ENCODE measurements around the gene ZC3H18. TPM values are rescaled to one million over a fixed set of nuclear protein-coding genes. Genes with fewer than 3 reads are reported as not detected.

ZC3H18 gene
- total and polyA plus RNA-seq, 2 of the 4 experiments (the other 2 are of a cell fraction): 3.4 to 21.3 TPM

DNA sequence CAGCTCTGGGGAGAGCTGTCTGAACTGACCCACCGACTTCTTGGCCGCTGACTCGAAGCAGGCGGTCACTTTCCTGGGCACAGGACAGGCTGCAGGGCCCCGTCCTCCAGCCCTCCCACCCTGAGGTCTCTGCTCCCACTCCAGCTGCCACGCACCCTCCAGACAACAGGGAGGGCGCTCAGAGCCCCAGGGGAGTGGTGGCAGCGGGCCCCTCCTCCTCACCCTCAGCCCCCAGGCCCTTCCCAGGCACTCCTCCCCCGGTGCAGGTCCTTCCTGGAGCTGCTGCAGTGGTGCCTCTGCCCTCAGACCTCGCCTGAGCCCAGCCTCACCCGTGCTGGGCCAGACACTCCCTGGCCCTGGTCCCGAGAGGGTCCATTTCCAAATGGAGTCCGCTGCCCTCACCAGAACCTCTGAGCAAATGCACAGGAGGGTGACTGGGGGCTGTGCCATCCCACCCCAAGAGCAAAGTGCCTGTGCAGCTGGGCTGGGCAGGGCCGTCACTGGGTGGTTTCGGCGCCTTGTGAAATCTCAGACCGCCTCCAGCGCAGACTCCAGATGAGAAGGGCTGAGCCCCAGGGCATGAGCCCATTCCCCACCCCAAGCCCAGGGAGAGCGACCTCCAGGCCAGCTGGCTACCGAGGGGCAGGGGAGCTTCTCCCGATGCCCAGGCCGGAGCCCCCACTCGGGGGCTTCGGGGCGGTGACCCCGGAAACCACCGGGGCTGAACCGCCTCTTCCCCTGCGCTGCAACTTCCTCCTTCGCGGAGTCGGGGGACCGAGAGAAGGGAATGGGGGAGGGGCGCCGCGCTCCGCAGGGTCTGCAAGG lies 79.9 kb downstream of the ZC3H18 start:
- Histone ChIP-seq H2BK15ac (ENCODE audit: low read depth, low read length) (no peak overlapping the region), H3K23ac (ENCODE audit: low read depth, low read length) (peak overlapping the region; percentile 41), H4K91ac (ENCODE audit: insufficient read depth, low read depth, low read length) (peak overlapping the region; percentile 49; the same call in 1 of the 2 replicates), H3K79me1 (ENCODE audit: low read depth in 1 of 2, low read length in 2 of 2) (peaks cover 0 to 20% of the 10 kb centered on the region in 2 experiments; a peak in 1 of 4 replicates), H4K8ac (ENCODE audit: low read depth in 2 of 2, low read length in 2 of 2) (peak overlapping the region in 1 of 2 experiments; percentile 84; a peak in 1 of 4 replicates), H3K9me1 (ENCODE audit: insufficient read depth, low read length) (no peaks in the 10 kb centered on the region), H3K27ac (ENCODE audit: insufficient read depth, low read length) (peak overlapping the region; percentile 64), H3K4me3 (ENCODE audit: insufficient read depth, low read depth, low read length) (peak overlapping the region; percentile 93), H2AK9ac (replicated peaks; ENCODE audit: low read depth, low read length, poor library complexity) (peak overlapping the region; percentile 97), H3K14ac (replicated peaks; ENCODE audit: low read depth, low read length) (peak overlapping the region; percentile 90; the same call in 1 of the 2 replicates), H2BK20ac (ENCODE audit: low read depth, low read length) (no peak overlapping the region), H3K9ac (ENCODE audit: low read depth, low read length) (peak overlapping the region; percentile 75), H2AK5ac (ENCODE audit: low read depth, low read length) (peak overlapping the region; percentile 70), H3K9me3 (ENCODE audit: control insufficient read depth, insufficient read depth, low read length) (no peaks in the 10 kb centered on the region), H3K4me1 (ENCODE audit: control insufficient read depth, insufficient read depth, low read length) (peaks cover 5% of the 10 kb centered on the region; the same call in 1 of the 2 replicates), H3K18ac (ENCODE audit: low read depth, low read length) (peak overlapping the region; percentile 47; the same call in 1 of the 2 replicates), H4K20me1 (ENCODE audit: insufficient read depth, low read length) (peaks cover 3% of the 10 kb centered on the region), H2AFZ (replicated peaks; ENCODE audit: low read length, poor library complexity) (peak overlapping the region; percentile 95), H3K4ac (ENCODE audit: low read depth, low read length) (peak overlapping the region; percentile 60), H4K5ac (ENCODE audit: low read depth, low read length) (peak overlapping the region; percentile 67; the same call in 1 of the 2 replicates), H3K56ac (ENCODE audit: extremely low read depth, insufficient read depth, low read length) (no peak overlapping the region), H2BK120ac (ENCODE audit: low read depth, low read length) (no peak overlapping the region), H3K27me3 (ENCODE audit: control insufficient read depth, insufficient read depth, low read length) (no peaks in the 10 kb centered on the region), H3K36me3 (ENCODE audit: control insufficient read depth, insufficient read depth, low read length) (peaks cover 8% of the 10 kb centered on the region), H2BK5ac (ENCODE audit: low read depth, low read length, poor library complexity, severe bottlenecking) (no peak overlapping the region), H3K4me2 (ENCODE audit: low read depth, low read length) (peak overlapping the region; percentile 85)
- ChIA-PET POLR2A (ENCODE audit: unreplicated experiment) (no interaction called here), CTCF (no interaction called here)
- in situ Hi-C loops (cut with MboI; ENCODE audit: low sequenced_read_pairs) (no loop called here), dilution Hi-C loops (cut with HindIII; ENCODE audit: low sequenced_read_pairs, unreplicated experiment) (no loop called here), intact Hi-C loops (cut with micrococcal nuclease) (no loop called here)
- TF ChIP-seq RCOR1 (IDR thresholded peaks at IDR 0.05; ENCODE audit: insufficient replicate concordance, low read length) (no peak), CEBPB (IDR thresholded peaks at IDR 0.05; ENCODE audit: low read depth, low read length) (0 out of 2 replicates have a peak, but pooled peaks have one; percentile 25)
- DNase-seq: peak; percentile 8
- no TSS peak for BruUV-seq (replicated peaks)
- peak; percentile 57 for ATAC-seq (ENCODE audit: low read depth)
- WGBS, 2 experiments (ENCODE audit: extremely low coverage in 2 of 2, insufficient read length in 1 of 2): 16% methylated on average over 5 of the region's 37 CpGs; no CpG with 5 or more reads in 1 of the 2 experiments
